ENCODE data around the gene SLC38A3. TPM values are rescaled to one million over a fixed set of nuclear protein-coding genes. Genes with fewer than 3 reads are reported as not detected.

Gene SLC38A3
- total and polyA plus RNA-seq, 2 donors (not counting 1 experiment from before 2014, with no cell fraction given) = not detected

DNA sequence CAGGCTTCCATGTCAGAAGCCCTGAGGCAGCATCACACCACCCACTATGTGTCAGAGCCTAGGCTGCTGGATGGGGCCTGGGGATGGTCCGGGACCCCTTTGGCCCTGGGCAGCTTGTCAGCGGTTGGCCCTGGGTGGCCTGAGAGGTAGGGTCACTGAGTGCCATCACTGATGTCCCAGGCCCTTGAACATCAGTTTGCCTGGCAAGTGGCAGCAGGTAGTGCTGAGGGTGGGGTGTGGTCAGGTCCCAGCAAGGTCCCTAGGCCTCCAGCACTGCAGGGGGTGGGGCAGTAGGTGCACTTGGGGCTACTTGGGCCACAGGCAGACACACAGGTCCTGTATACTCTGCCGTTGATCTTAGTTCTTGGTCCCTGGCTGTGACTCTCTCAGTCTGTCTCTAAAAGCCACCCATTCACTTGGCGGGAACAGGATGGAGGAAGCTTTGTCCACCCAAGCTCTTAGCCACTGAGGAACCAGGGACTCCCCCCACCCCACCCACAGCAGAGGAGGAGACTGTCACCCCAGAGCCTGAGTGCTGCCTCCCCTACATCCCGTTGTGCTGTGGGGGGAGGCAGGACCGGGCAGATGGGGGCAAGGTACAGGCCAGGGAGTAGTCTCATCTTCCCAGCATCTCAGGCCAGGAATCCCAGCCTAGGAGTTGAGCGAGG is 36.8 kb downstream of the SLC38A3 start:
- CTCF ChIA-PET = interaction anchor here (1.0 to 27.3 kb wide), 3 partner anchors 7 to 47 kb away, joined by 4 to 596 read pairs (median 596); partner anchors contain the start of gene GNAI2
- intact Hi-C loops (cut with micrococcal nuclease) = no loop called here
- Mint-ChIP-seq H3K9me3 (ENCODE audit: insufficient read depth) (no peaks in the 10 kb centered on the region), H3K4me1 (peaks cover 81% of the 10 kb centered on the region), H3K27ac (peak overlapping the region; percentile 98), H3K4me3 (peak overlapping the region; percentile 88), H3K27me3 (no peaks in the 10 kb centered on the region)
- H4K20me1 ChIP-seq (ENCODE audit: control insufficient read depth, insufficient read depth, low read length, poor library complexity, severe bottlenecking) = peaks cover 94% of the 10 kb centered on the region
- H3K4me3 ChIP-seq (ENCODE audit: control extremely low read depth in 1 of 5, extremely low read depth in 1 of 5, insufficient read depth in 1 of 5, low read depth in 2 of 5, low read length in 4 of 5) = peak overlapping the region; percentile 2 to 52 (median 42)
- H2AFZ ChIP-seq (ENCODE audit: insufficient read depth, low read depth, low read length, poor library complexity, severe bottlenecking) = no peak overlapping the region
- peak overlapping the region; percentile 61 for H3K9ac ChIP-seq (ENCODE audit: low read length)
- H3K36me3 ChIP-seq (replicated peaks in 1 of 2; ENCODE audit: control extremely low read depth in 1 of 2, control insufficient read depth in 1 of 2, extremely low read depth in 1 of 2, insufficient read depth in 2 of 2, low read length in 1 of 2) = peaks cover 0 to 43% of the 10 kb centered on the region in 2 experiments
- H3K9me3 ChIP-seq (ENCODE audit: control extremely low read depth in 1 of 3, control insufficient read depth in 2 of 3, insufficient read depth in 1 of 3, low read length in 2 of 3) = no peaks in the 10 kb centered on the region
- H3K4me2 ChIP-seq (replicated peaks; ENCODE audit: low read depth, low read length, poor library complexity, severe bottlenecking) = peak overlapping the region; percentile 76
- H3K79me2 ChIP-seq (ENCODE audit: control insufficient read depth, insufficient read depth, low read length) = peaks cover 100% of the 10 kb centered on the region
- H3K27ac ChIP-seq (ENCODE audit: low read length in 2 of 2) = peak overlapping the region; percentile 81 to 91
- TF ChIP-seq, protein P1, sequence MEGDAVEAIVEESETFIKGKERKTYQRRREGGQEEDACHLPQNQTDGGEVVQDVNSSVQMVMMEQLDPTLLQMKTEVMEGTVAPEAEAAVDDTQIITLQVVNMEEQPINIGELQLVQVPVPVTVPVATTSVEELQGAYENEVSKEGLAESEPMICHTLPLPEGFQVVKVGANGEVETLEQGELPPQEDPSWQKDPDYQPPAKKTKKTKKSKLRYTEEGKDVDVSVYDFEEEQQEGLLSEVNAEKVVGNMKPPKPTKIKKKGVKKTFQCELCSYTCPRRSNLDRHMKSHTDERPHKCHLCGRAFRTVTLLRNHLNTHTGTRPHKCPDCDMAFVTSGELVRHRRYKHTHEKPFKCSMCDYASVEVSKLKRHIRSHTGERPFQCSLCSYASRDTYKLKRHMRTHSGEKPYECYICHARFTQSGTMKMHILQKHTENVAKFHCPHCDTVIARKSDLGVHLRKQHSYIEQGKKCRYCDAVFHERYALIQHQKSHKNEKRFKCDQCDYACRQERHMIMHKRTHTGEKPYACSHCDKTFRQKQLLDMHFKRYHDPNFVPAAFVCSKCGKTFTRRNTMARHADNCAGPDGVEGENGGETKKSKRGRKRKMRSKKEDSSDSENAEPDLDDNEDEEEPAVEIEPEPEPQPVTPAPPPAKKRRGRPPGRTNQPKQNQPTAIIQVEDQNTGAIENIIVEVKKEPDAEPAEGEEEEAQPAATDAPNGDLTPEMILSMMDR (IDR thresholded peaks at IDR 0.05) = no peak
- no peak for TF ChIP-seq EZH2 (IDR thresholded peaks at IDR 0.05; ENCODE audit: borderline replicate concordance, insufficient read depth, low read depth, low read length, poor library complexity, severe bottlenecking)
- no peak for ATAC-seq (ENCODE audit: low read depth)
- peaks cover 76 to 86% of the 10 kb centered on the region in 2 donors for H3K4me1 ChIP-seq (ENCODE audit: control insufficient read depth in 2 of 2, insufficient read depth in 2 of 2, low read length in 2 of 2)
- no peaks in the 10 kb centered on the region for H3K27me3 ChIP-seq (replicated peaks in 1 of 4; ENCODE audit: control extremely low read depth in 1 of 4, control insufficient read depth in 3 of 4, insufficient read depth in 4 of 4, low read length in 3 of 4)
- POLR2A ChIA-PET = interaction anchor here (1.4 kb wide), 1 partner anchor 13 kb away, joined by 3 read pairs; no protein-coding TSS in a partner anchor
- DNase-seq = no peak
- 65% methylated on average over 5 of the region's 7 CpGs for WGBS (ENCODE audit: insufficient coverage)

GRCh38 chr3:50242381-50242770 is 37.3 kb downstream of the SLC38A3 start:
- no peaks in the 10 kb centered on the region for H3K9me3 Mint-ChIP-seq (ENCODE audit: insufficient read depth)
- no peaks in the 10 kb centered on the region for H3K9me3 ChIP-seq (ENCODE audit: control extremely low read depth in 1 of 3, control insufficient read depth in 2 of 3, insufficient read depth in 1 of 3, low read length in 2 of 3)
- ATAC-seq (ENCODE audit: low read depth) = no peak
- H3K79me2 ChIP-seq (ENCODE audit: control insufficient read depth, insufficient read depth, low read length) = peaks cover 100% of the 10 kb centered on the region
- peak overlapping the region; percentile 61 for H3K9ac ChIP-seq (ENCODE audit: low read length)
- H3K36me3 ChIP-seq (replicated peaks in 1 of 2; ENCODE audit: control extremely low read depth in 1 of 2, control insufficient read depth in 1 of 2, extremely low read depth in 1 of 2, insufficient read depth in 2 of 2, low read length in 1 of 2) = peaks cover 0 to 48% of the 10 kb centered on the region in 2 experiments
- peak overlapping the region in 4 of 5 experiments; percentile 25 to 52 (median 44) for H3K4me3 ChIP-seq (ENCODE audit: control extremely low read depth in 1 of 5, extremely low read depth in 1 of 5, insufficient read depth in 1 of 5, low read depth in 2 of 5, low read length in 4 of 5)
- H3K27me3 Mint-ChIP-seq = no peaks in the 10 kb centered on the region
- ChIA-PET CTCF (interaction anchor here (1.0 to 27.3 kb wide), 6 partner anchors 6 to 98 kb away, joined by 4 to 596 read pairs (median 6); partner anchors contain the start of genes GNAI2 and RASSF1), POLR2A (interaction anchor here (0.6 to 1.4 kb wide), 3 partner anchors 9 to 18 kb away, joined by 3 to 8 read pairs (median 4); no protein-coding TSS in a partner anchor)
- WGBS (ENCODE audit: insufficient coverage) = 33% methylated on average over 1 of the region's 3 CpGs
- H3K4me3 Mint-ChIP-seq = peak overlapping the region; percentile 88
- peaks cover 81 to 91% of the 10 kb centered on the region in 2 donors for H3K4me1 ChIP-seq (ENCODE audit: control insufficient read depth in 2 of 2, insufficient read depth in 2 of 2, low read length in 2 of 2)
- H4K20me1 ChIP-seq (ENCODE audit: control insufficient read depth, insufficient read depth, low read length, poor library complexity, severe bottlenecking) = peaks cover 94% of the 10 kb centered on the region
- no peak for DNase-seq
- H3K27ac Mint-ChIP-seq = peak overlapping the region; percentile 98
- TF ChIP-seq, protein P1 (IDR thresholded peaks at IDR 0.05) = no peak
- TF ChIP-seq EZH2 (IDR thresholded peaks at IDR 0.05; ENCODE audit: borderline replicate concordance, insufficient read depth, low read depth, low read length, poor library complexity, severe bottlenecking) = no peak
- no peaks in the 10 kb centered on the region for H3K27me3 ChIP-seq (replicated peaks in 1 of 4; ENCODE audit: control extremely low read depth in 1 of 4, control insufficient read depth in 3 of 4, insufficient read depth in 4 of 4, low read length in 3 of 4)
- no peak overlapping the region for H2AFZ ChIP-seq (ENCODE audit: insufficient read depth, low read depth, low read length, poor library complexity, severe bottlenecking)
- H3K4me2 ChIP-seq (replicated peaks; ENCODE audit: low read depth, low read length, poor library complexity, severe bottlenecking) = peak overlapping the region; percentile 76
- peak overlapping the region; percentile 81 to 91 for H3K27ac ChIP-seq (ENCODE audit: low read length in 2 of 2)
- H3K4me1 Mint-ChIP-seq = peaks cover 86% of the 10 kb centered on the region
- intact Hi-C loops (cut with micrococcal nuclease) = no loop called here

Measured in B cell (primary cell).